Endothelial cell of umbilical vein (primary cell): ENCODE results near the gene CD247. TPM values are rescaled to one million over a fixed set of nuclear protein-coding genes. Genes with fewer than 3 reads are reported as not detected.

Experiments used
- BruUV-seq: library from RNA; stranded (reverse); fragments of 400-500 nt; replicated peaks from 2 replicates; lab custom pipeline; 2021; lab: Mats Ljungman, UMichigan
- CTCF ChIA-PET: fragments of 300-600, 350-600 bp; sonication (Branson Sonifier 250); formaldehyde crosslinking; loops from one replicate; lab custom pipeline; 2021; ENCODE audit warnings: antibody characterized with exemption, inconsistent platforms; lab: Charles Lee
- POLR2A ChIA-PET: fragments of 300-600, 350-600 bp; sonication (Branson Sonifier 250); formaldehyde crosslinking; loops from one replicate; lab custom pipeline; 2021; ENCODE audit warnings: antibody characterized with exemption, inconsistent platforms; lab: Charles Lee
- DNase-seq: peaks from one replicate; pipeline ENCODE4 v3.0.0-alpha.2; 2011; ENCODE audit warnings: low read depth, low spot score
- FAIRE-seq: peaks from 2 replicates; lab custom pipeline; 2011; peaks lifted over from hg19 to GRCh38; lab: Jason Lieb, UNC
- H2AFZ ChIP-seq: 2 replicates; pipeline ENCODE4 v1.6.0; 2012; ENCODE audit warnings: low read depth, low read length, control low read depth, inconsistent platforms
- H3K27ac ChIP-seq: 2 replicates; pipeline ENCODE4 v1.5.1; 2011; ENCODE audit warnings: low read depth, mild to moderate bottlenecking, control low read depth, low read length, moderate library complexity; ENCODE audit not compliant: insufficient read depth
- H3K27me3 ChIP-seq, 2 experiments: 2 replicates each; pipeline versions ENCODE4 v1.6.0 to v1.6.1; 2011; ENCODE audit warnings: low read length in 2 of 2, mixed read lengths in 1 of 2; ENCODE audit not compliant: control insufficient read depth in 2 of 2, insufficient read depth in 2 of 2
- H3K36me3 ChIP-seq, 2 experiments: 2 replicates in 1 of 2; 3 replicates in 1 of 2; pipeline ENCODE4 v1.5.1; 2011; ENCODE audit warnings: low read length in 2 of 2, mild to moderate bottlenecking in 1 of 2, moderate library complexity in 1 of 2; ENCODE audit not compliant: control insufficient read depth in 2 of 2, insufficient read depth in 2 of 2; ENCODE audit errors: extremely low read depth in 1 of 2
- H3K4me1 ChIP-seq: 3 replicates; pipeline ENCODE4 v1.5.1; 2011; ENCODE audit warnings: mild to moderate bottlenecking, low read length; ENCODE audit not compliant: control insufficient read depth, insufficient read depth; ENCODE audit errors: extremely low read depth
- H3K4me2 ChIP-seq: 2 replicates; pipeline ENCODE4 v1.6.1; 2011; ENCODE audit warnings: low read length, control low read depth, mixed read lengths; ENCODE audit not compliant: insufficient read depth
- H3K4me3 ChIP-seq, 3 experiments: fragments of 200-600 bp in 1 of 3; sonication (generic), shearing (Covaris generic) in 1 of 3; replicated peaks in 1 of 3; 2 replicates each; pipeline ENCODE4 v1.5.1; 2011 to 2016; ENCODE audit warnings: control low read depth in 3 of 3, low read length in 3 of 3, mild to moderate bottlenecking in 2 of 3, inconsistent platforms in 1 of 3, low read depth in 1 of 3, moderate library complexity in 1 of 3; ENCODE audit not compliant: insufficient read depth in 1 of 3
- H3K79me2 ChIP-seq: 2 replicates; pipeline ENCODE4 v1.6.0; 2012; ENCODE audit warnings: low read length, inconsistent platforms; ENCODE audit not compliant: control insufficient read depth, insufficient read depth
- H3K9ac ChIP-seq: replicated peaks from 2 replicates; pipeline ENCODE3; 2011; ENCODE audit warnings: low read length, control low read depth; ENCODE audit not compliant: insufficient read depth; ENCODE audit errors: extremely low read depth
- H3K9me1 ChIP-seq: replicated peaks from 3 replicates; pipeline ENCODE4 v1.6.0; 2011; ENCODE audit warnings: mild to moderate bottlenecking, low read length; ENCODE audit not compliant: control insufficient read depth, insufficient read depth; ENCODE audit errors: extremely low read depth
- H3K9me3 ChIP-seq: replicated peaks from 2 replicates; pipeline ENCODE4 v1.5.1; 2012; ENCODE audit warnings: low read length, inconsistent platforms; ENCODE audit not compliant: control insufficient read depth, insufficient read depth
- H4K20me1 ChIP-seq: replicated peaks from 2 replicates; pipeline ENCODE3; 2011; ENCODE audit warnings: mild to moderate bottlenecking, low read length; ENCODE audit not compliant: control insufficient read depth, insufficient read depth; ENCODE audit errors: extremely low read depth
- EZH2 ChIP-seq: IDR thresholded peaks from 2 replicates; pipeline ENCODE4 v1.6.1; 2012; ENCODE audit warnings: borderline replicate concordance, low read depth, mild to moderate bottlenecking, moderate library complexity, low read length, inconsistent platforms; ENCODE audit not compliant: severe bottlenecking
- FOS ChIP-seq: IDR thresholded peaks from 2 replicates; pipeline ENCODE4 v1.6.1; 2011; ENCODE audit warnings: mild to moderate bottlenecking, low read length, moderate library complexity, borderline replicate concordance; ENCODE audit not compliant: insufficient read depth
- GATA2 ChIP-seq: IDR thresholded peaks from 2 replicates; pipeline ENCODE4 v1.7.0; 2011; ENCODE audit warnings: low read depth, mild to moderate bottlenecking, moderate library complexity, mixed read lengths, low read length; ENCODE audit not compliant: insufficient read length, insufficient read depth
- JUN ChIP-seq: IDR thresholded peaks from 2 replicates; pipeline ENCODE4 v1.6.1; 2011; ENCODE audit warnings: borderline replicate concordance, low read depth; ENCODE audit not compliant: insufficient read length, insufficient read depth
- MAX ChIP-seq: IDR thresholded peaks from 2 replicates; pipeline ENCODE4 v1.6.1; 2011; ENCODE audit not compliant: insufficient read depth, insufficient read length
- MYC ChIP-seq: IDR thresholded peaks from one replicate; pipeline ENCODE4 v1.6.1; 2011; ENCODE audit warnings: mild to moderate bottlenecking, low read depth, low read length
- POLR2A ChIP-seq: IDR thresholded peaks from 2 replicates; pipeline ENCODE4 v1.6.1; 2012; ENCODE audit warnings: low read depth, mild to moderate bottlenecking, control low read depth, low read length
- POLR2AphosphoS5 ChIP-seq: IDR thresholded peaks from 2 replicates; pipeline ENCODE4 v1.6.1; 2012; ENCODE audit warnings: low read depth, mild to moderate bottlenecking, control low read depth, low read length, moderate library complexity; ENCODE audit not compliant: insufficient read depth
- dilution Hi-C: fragments of 300-500 bp; cut with MboI; formaldehyde crosslinking; loops from one replicate; pipeline ENCODE4 v1.15.0; 2019; ENCODE audit warnings: low sequenced_read_pairs; ENCODE audit not compliant: extremely low pct_ligation_motif_present
- intact Hi-C: fragments of 100-400 bp; cut with micrococcal nuclease; formaldehyde crosslinking; loops from one replicate; pipeline ENCODE4 v1.10.0; 2022
- polyA plus RNA-seq, 4 experiments: library from polyadenylated mRNA; depleted of rRNA in 3 of 4; stranded (reverse) in 3 of 4; unstranded in 1 of 4; fragments of >200 nt; gene quantifications; 2 replicates each; pipeline versions ENCODE4 v1.2.1 to v1.2.3, GENCODE V29; 2011 to 2012; ENCODE audit warnings: missing spikeins in 1 of 4
- total RNA-seq: library from RNA; stranded (reverse); gene quantifications from 2 replicates; pipeline ENCODE4 v1.2.3, GENCODE V29; 2021
- TF ChIP-seq, protein P1 (sequence below), 2 donors: IDR thresholded peaks; 1 replicate in 1 of 2; 2 replicates in 1 of 2; pipeline ENCODE4 v1.5.1; 2011; ENCODE audit warnings: low read length in 2 of 2, mild to moderate bottlenecking in 2 of 2, moderate library complexity in 2 of 2, control low read depth in 1 of 2, inconsistent platforms in 1 of 2, low read depth in 1 of 2; ENCODE audit not compliant: insufficient read depth in 1 of 2; ENCODE audit errors: extremely low read depth in 1 of 2

CD247 gene
- total and polyA plus RNA-seq, 2 donors (not counting 3 experiments of a cell fraction or from before 2014, with no cell fraction given), result not detected

DNA sequence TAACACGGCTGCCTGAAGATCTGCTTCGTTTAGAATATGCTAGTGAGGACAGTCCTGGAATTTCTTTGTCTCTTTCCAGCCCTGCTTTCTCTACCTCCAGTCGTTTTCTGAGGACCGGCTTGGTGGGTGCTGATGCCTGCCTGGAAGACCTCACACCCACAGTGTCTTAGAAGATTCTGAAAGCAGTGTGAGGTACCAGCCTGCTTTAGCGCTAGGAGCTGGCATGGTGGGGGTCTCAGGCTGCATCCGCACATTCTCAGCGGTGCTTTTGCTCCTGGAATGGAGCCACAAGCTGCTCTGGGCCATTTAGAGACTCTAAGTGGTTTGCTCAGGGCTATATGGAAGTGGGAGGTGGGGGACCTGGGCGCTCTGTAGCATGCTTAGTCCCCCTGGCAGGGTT, 61.4 kb downstream of the CD247 start:
- Histone ChIP-seq H4K20me1 (no peaks in the 10 kb centered on the region), H3K9me1 (no peaks in the 10 kb centered on the region), H3K27ac (no peak overlapping the region), H3K4me1 (peaks cover 5% of the 10 kb centered on the region), H3K9ac (no peak overlapping the region), H3K27me3 (peaks cover 4 to 14% of the 10 kb centered on the region in 2 experiments), H3K4me3 (no peak overlapping the region), H2AFZ (no peak overlapping the region), H3K9me3 (no peaks in the 10 kb centered on the region), H3K36me3 (no peaks in the 10 kb centered on the region), H3K79me2 (no peaks in the 10 kb centered on the region), H3K4me2 (no peak overlapping the region)
- ChIA-PET POLR2A (no interaction called here), CTCF (interaction anchor here (0.5 to 1.9 kb wide), 6 partner anchors 14 to 398 kb away, joined by 3 to 6 read pairs (median 4); no protein-coding TSS in a partner anchor)
- intact Hi-C loops, result no loop called here
- BruUV-seq, result no TSS peak
- no peak for FAIRE-seq
- TF ChIP-seq MAX (no peak), GATA2 (no peak), MYC (no peak), POLR2AphosphoS5 (no peak), JUN (no peak), EZH2 (no peak), FOS (no peak), POLR2A (no peak)
- TF ChIP-seq, protein P1, sequence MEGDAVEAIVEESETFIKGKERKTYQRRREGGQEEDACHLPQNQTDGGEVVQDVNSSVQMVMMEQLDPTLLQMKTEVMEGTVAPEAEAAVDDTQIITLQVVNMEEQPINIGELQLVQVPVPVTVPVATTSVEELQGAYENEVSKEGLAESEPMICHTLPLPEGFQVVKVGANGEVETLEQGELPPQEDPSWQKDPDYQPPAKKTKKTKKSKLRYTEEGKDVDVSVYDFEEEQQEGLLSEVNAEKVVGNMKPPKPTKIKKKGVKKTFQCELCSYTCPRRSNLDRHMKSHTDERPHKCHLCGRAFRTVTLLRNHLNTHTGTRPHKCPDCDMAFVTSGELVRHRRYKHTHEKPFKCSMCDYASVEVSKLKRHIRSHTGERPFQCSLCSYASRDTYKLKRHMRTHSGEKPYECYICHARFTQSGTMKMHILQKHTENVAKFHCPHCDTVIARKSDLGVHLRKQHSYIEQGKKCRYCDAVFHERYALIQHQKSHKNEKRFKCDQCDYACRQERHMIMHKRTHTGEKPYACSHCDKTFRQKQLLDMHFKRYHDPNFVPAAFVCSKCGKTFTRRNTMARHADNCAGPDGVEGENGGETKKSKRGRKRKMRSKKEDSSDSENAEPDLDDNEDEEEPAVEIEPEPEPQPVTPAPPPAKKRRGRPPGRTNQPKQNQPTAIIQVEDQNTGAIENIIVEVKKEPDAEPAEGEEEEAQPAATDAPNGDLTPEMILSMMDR (IDR thresholded peaks at IDR 0.05; ENCODE audit: extremely low read depth in 1 of 2, insufficient read depth in 1 of 2, low read depth in 1 of 2, low read length in 2 of 2), result no peak
- no peak for DNase-seq
- dilution Hi-C loops, result no loop called here
